DND-41 (cell line): ENCODE data around the gene C1orf21.

Source experiments
- CTCF ChIP-seq: IDR thresholded peaks from 2 replicates; pipeline ENCODE4 v1.5.1; 2012; ENCODE audit warnings: borderline replicate concordance, low read length, moderate library complexity, mild to moderate bottlenecking; ENCODE audit not compliant: poor library complexity, severe bottlenecking; ENCODE audit errors: extremely low read depth
- EZH2 ChIP-seq: IDR thresholded peaks from 3 replicates; pipeline ENCODE4 v1.6.1; 2012; ENCODE audit warnings: borderline replicate concordance, low read depth, mild to moderate bottlenecking, moderate library complexity, low read length, inconsistent platforms; ENCODE audit not compliant: severe bottlenecking

GRCh38 chr1:184476187-184476586 is 89.4 kb downstream of the C1orf21 start:
- TF ChIP-seq CTCF (no peak), EZH2 (no peak)
